ENCODE measurements around the gene ZMYND10.
A peak's percentile ranks its signal among the peaks of the same experiment; 100 is the strongest.

DNA sequence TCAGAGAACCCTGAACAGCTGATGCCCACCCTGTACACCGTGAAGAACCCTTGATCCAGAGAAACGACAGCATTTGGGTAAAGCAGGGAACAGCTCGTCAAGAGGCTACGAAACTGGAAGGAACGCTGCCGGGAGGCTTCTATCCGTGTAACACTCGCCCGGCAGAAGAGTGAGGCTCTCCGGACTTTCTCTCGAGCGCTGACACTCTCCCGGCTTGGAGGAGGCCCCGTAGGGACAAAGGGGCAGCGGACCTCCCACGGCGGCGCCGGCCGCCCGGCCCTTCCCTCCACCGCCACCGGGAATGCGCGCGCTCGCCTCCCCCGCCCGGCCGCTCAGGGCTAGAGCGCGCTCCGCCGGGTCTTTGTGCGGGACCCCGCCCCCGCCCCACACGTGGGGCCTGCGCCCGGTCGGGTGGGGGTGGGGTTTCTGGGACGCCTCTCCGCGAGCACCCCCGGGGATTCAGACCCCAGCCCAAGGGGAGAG lies 24.6 kb downstream of the ZMYND10 start:
- TF ChIP-seq TEAD1 (CRISPR knock-in tag; IDR thresholded peaks at IDR 0.05), result peak; percentile 33 to 69; a peak in 2 of 4 replicates
- no peak for TF ChIP-seq ZFP36 (IDR thresholded peaks at IDR 0.05; ENCODE audit: low read depth, low read length, partially characterized antibody)
- TF ChIP-seq FOXA1 (IDR thresholded peaks at IDR 0.05; ENCODE audit: borderline replicate concordance), result no peak
- no peak for TF ChIP-seq EGR1 (conservative IDR thresholded peaks at IDR 0.05)
- TF ChIP-seq, protein P1, sequence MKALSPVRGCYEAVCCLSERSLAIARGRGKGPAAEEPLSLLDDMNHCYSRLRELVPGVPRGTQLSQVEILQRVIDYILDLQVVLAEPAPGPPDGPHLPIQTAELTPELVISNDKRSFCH (CRISPR knock-in tag; IDR thresholded peaks at IDR 0.05), result no peak
- TF ChIP-seq, protein P1 (tag; IDR thresholded peaks at IDR 0.05), result no peak
- TF ChIP-seq CCAR2 (IDR thresholded peaks at IDR 0.05; ENCODE audit: low read depth, low read length), result no peak
- no peak for TF ChIP-seq TGIF2 (CRISPR knock-in tag; IDR thresholded peaks at IDR 0.05)
- TF ChIP-seq, protein P2, sequence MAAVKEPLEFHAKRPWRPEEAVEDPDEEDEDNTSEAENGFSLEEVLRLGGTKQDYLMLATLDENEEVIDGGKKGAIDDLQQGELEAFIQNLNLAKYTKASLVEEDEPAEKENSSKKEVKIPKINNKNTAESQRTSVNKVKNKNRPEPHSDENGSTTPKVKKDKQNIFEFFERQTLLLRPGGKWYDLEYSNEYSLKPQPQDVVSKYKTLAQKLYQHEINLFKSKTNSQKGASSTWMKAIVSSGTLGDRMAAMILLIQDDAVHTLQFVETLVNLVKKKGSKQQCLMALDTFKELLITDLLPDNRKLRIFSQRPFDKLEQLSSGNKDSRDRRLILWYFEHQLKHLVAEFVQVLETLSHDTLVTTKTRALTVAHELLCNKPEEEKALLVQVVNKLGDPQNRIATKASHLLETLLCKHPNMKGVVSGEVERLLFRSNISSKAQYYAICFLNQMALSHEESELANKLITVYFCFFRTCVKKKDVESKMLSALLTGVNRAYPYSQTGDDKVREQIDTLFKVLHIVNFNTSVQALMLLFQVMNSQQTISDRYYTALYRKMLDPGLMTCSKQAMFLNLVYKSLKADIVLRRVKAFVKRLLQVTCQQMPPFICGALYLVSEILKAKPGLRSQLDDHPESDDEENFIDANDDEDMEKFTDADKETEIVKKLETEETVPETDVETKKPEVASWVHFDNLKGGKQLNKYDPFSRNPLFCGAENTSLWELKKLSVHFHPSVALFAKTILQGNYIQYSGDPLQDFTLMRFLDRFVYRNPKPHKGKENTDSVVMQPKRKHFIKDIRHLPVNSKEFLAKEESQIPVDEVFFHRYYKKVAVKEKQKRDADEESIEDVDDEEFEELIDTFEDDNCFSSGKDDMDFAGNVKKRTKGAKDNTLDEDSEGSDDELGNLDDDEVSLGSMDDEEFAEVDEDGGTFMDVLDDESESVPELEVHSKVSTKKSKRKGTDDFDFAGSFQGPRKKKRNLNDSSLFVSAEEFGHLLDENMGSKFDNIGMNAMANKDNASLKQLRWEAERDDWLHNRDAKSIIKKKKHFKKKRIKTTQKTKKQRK (IDR thresholded peaks at IDR 0.05; ENCODE audit: borderline replicate concordance, low read depth, low read length), result no peak
- no peak for TF ChIP-seq ZZZ3 (IDR thresholded peaks at IDR 0.05)
- no peak for TF ChIP-seq SLC30A9 (CRISPR knock-in tag; IDR thresholded peaks at IDR 0.05)
- TF ChIP-seq ZNF696 (CRISPR knock-in tag; conservative IDR thresholded peaks at IDR 0.05), result no peak

Data from K562 (cell line).